Fibroblast of the conjunctiva (primary cell): ENCODE results near the gene TAF1A.
"Not testable (repeated sequence)": the region's sequence is repeated elsewhere in the genome, so short reads cannot be mapped to it uniquely, and the experiment has no call there.

Experiments
- DNase-seq: peaks from one replicate; pipeline ENCODE4 v3.0.0-alpha.2; 2010; ENCODE audit warnings: low read depth

The TAF1A gene

GRCh38 chr1:222589462-222590302 lies at the start of gene TAF1A:
Gene TAF1A (minus strand): TSS chr1:222589933.
- DNase-seq = peak; percentile 57

- DNase-seq = peak; percentile 84
Observed at GRCh38 chr1:222634180-222635013, 44.7 kb upstream of the TAF1A start.

- no peak for DNase-seq
Observed at GRCh38 chr1:222632749-222633148, 43.0 kb upstream of the TAF1A start.

DNA sequence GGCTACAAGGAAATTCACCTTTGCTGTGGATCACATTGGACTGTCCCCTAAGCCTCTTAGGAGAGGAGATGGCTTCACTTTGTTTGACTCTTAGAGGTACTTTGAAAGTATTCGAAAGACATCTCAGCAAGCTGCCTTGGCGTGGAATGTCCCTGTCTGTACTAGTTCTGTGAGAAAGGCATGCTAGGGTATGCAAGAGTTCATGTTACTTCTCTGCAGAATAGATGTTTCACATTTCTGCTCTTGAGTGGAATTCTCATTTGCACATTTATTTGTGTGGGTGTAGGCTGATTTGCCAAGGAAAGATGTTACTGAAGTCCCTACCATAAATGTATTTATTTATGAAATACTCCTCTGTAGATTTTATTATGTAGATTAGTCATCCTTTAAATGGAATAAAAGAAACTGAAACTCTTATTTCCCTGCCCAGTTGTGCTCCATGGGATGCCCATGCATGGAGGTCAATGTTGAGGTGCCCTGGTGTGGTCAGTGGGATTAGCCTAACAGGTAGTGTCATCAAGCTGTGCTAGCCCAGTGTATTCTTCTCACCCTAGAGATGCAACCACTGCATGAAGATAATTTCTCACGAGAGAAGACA lies 42.0 kb upstream of the TAF1A start:
- no peak for DNase-seq

DNA sequence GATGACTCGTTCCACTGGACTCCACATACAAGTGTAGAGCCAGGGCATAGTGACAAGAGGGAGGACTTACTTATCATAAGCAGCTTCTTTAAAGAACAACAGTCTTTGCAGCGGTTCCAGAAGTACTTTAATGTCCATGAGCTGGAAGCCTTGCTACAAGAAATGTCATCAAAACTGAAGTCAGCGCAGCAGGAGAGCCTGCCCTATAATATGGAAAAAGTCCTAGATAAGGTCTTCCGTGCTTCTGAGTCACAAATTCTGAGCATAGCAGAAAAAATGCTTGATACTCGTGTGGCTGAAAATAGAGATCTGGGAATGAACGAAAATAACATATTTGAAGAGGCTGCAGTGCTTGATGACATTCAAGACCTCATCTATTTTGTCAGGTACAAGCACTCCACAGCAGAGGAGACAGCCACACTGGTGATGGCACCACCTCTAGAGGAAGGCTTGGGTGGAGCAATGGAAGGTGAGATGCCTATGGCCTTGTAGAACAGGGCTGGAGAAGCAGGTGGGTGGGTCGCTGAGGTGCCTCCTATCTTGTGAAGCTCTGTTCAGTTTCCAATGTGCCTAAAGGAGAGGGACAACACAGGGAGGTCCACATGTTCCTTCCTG lies 40.3 kb upstream of the TAF1A start:
- DNase-seq = no peak

GRCh38 chr1:222627232-222627631 lies 37.5 kb upstream of the TAF1A start:
- peak; percentile 28 for DNase-seq

GRCh38 chr1:222624214-222624613 lies 34.5 kb upstream of the TAF1A start:
- no peak for DNase-seq

DNA sequence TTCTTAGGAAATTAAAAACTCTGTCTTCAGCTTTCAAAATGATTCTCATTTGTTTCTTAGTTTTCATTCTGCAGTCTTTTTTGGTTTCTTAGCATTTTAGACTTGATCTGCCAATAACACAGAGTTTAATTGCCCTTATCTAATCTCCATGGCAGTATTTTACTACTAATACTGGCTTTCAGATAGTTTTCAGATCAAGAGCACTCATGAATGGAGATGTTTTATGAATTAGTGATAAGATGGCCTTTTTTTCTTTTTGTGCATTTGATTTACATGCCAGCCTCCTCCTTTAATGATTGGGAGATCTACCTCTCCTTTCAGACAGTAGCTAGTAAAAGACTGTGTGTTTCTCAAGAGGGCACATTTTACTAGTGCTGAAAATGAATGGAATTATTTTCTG lies 33.7 kb upstream of the TAF1A start:
- no peak for DNase-seq

DNA sequence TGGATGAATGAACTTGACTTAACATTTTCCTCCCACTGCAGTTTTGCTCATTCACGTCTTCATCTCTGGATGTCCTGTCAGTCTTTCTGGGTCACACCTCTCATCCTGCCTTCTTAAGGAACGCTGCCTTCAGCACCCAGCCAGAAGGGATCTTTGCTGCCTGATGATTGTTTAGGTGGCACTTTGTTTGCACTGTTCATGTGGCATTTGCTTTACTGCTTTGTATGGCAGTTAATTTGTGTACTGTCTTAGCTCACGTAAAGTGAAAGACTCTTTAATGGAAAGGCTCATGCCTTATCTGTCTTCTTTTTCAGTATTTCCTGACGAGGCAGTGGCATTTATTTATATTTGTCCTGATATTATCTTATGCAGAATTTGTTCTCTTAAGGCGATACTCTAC lies 33.0 kb upstream of the TAF1A start:
- no peak for DNase-seq

GRCh38 chr1:222620566-222620965 lies 30.8 kb upstream of the TAF1A start:
- DNase-seq = no peak

GRCh38 chr1:222618880-222619596 lies 29.3 kb upstream of the TAF1A start:
- DNase-seq = no peak

DNA sequence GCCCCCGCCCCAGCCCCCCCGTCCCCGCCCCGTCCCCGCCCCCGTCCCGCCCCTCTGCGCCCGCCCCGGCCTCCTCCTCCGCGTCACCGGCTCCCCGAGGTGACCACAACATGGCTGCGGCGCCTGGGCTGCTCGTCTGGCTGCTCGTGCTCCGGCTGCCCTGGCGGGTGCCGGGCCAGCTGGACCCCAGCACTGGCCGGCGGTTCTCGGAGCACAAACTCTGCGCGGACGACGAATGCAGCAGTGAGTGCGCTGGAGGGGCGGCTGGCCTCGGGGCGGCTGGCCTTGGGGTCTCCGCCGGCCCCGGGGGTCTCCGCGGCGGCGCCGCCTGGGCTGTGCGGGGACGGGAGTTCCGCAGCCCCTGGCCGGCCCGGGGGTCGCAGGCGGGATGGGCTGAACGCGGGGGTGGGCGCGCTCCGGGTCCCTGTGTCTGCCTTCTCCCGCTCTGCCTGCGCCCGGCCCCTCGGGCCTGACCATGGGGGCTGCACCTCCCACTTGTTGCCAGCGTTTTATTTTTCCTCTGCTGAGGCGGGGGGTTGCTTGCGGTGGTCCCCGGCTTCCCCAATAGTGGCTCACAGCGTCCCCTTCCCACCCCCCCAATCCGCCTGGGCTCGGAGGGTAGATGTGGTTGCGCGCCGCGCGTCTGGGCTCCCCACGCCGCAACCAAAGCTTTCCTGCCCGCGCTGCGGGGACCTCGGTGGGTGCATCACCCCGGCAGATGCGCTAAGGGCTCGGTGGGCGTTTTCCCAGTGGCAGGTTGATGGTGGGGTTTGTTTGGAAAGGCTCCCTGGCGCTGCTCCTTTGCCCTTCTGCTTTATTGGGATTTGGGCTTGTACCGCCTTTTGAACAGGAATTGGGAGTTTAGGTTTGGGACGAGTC lies 28.5 kb upstream of the TAF1A start, which contains the start of gene MIA3:
Gene MIA3, plus strand, starts transcription at position 97 of the 879 bp plus-strand sequence. Its CDS starts 14 bp downstream, at position 111.
- DNase-seq = no peak

GRCh38 chr1:222617367-222617951 lies 27.7 kb upstream of the TAF1A start:
- DNase-seq = peak; percentile 97

GRCh38 chr1:222616525-222616924 lies 26.8 kb upstream of the TAF1A start:
- peak; percentile 70 for DNase-seq

GRCh38 chr1:222613627-222614026 lies 23.9 kb upstream of the TAF1A start:
- no peak for DNase-seq

GRCh38 chr1:222610728-222611127 lies 21.0 kb upstream of the TAF1A start:
- DNase-seq = no peak

- DNase-seq = not testable (repeated sequence)
Observed at GRCh38 chr1:222609111-222609510, 19.4 kb upstream of the TAF1A start.

- no peak for DNase-seq
Observed at GRCh38 chr1:222606757-222607156, 17.0 kb upstream of the TAF1A start.

GRCh38 chr1:222601257-222601656 lies 11.5 kb upstream of the TAF1A start:
- no peak for DNase-seq

DNA sequence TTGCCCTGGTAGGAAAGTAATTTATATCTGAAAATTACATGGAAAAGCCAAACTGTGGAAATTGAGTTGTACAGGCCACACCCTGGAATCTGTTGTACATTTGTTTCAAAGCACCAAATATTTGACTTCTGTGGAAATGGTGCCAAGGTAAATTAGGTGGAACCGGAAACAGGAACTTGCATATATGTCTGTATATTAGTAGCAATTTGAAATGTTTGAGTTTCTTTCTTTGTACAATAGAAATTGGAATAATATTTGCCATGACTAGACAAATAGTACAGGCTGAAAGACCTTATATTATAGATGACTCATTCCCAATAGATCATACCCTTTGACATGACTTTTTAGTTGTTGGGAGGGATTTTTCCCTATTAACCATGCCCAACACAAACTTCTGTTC lies 10.5 kb upstream of the TAF1A start:
- no peak for DNase-seq
